ENCODE data around the gene MAPKAP1. TPM values are rescaled to one million over a fixed set of nuclear protein-coding genes. Genes with fewer than 3 reads are reported as not detected.
A peak's percentile ranks its signal among the peaks of the same experiment; 100 is the strongest.

Gene MAPKAP1
- total RNA-seq, 2 experiments from 2014 or later = 53.2 to 59.4 TPM

DNA sequence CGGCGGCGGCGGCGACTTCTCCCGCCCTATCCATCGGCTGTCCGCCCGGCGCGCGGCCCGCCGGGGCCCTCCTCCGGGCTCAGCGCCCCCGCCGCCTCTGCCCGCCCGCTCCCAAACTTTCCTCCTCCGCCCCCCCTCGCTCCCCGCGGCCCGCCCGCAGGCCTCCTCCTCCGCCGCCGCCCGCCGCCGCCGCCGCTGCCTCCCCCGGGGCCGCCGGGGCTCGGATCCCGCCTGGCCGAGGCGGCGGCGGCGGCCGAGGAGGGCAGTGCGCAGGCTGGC, 39.7 kb upstream of the MAPKAP1 start:
- DNase-seq = no peak
- Mint-ChIP-seq H3K27me3 (peaks cover 26% of the 10 kb centered on the region), H3K4me1 (peaks cover 26% of the 10 kb centered on the region), H3K36me3 (peaks cover 16% of the 10 kb centered on the region), H3K9me3 (ENCODE audit: low read depth) (no peaks in the 10 kb centered on the region), H3K4me3 (no peak overlapping the region), H3K27ac (no peak overlapping the region)
- ATAC-seq = peak; percentile 6
- CTCF ChIA-PET = interaction anchor here (1.4 kb wide), 1 partner anchor 339 kb away, joined by 6 read pairs; no protein-coding TSS in a partner anchor

DNA sequence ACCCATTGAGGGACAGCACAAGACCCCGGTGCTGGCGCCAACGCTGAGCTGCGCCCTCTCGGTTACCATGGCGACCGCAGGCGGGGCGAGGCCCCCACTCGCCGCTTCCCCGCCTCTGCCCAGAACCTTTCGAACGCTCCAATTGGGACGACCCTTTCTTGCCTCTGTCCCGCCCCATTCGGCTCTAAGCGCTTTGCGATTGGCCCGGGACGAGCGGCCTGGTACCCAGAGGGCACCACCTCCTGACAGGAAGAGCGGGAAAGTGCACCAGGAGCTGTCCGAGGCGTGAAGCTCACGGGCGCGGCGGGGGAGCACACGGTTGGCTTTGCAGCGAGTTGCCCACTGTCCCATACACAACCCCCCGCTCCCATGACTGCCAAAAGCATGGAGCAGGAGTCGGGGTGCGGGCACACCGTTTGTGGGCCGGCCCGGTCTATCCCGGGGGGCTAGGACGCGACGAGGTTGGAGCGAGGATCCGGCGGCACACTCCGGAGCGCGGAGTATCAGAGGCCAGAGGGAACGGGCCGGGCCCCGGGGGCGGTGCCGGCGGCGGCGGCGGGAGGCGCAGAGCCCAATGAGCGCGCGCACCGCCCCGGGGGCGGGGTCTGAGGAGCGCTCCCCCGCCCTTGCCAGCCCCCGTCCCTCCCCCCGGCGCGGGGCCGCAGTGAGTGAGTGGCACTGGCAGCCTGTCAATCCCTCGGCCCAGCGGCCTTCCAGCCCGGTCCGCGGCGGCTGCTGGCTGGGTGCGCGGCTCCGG, 39.2 kb upstream of the MAPKAP1 start:
- ATAC-seq = peak; percentile 86
- Mint-ChIP-seq H3K36me3 (peaks cover 14% of the 10 kb centered on the region), H3K4me1 (peaks cover 26% of the 10 kb centered on the region), H3K27me3 (peaks cover 29% of the 10 kb centered on the region), H3K9me3 (ENCODE audit: low read depth) (no peaks in the 10 kb centered on the region), H3K4me3 (peak overlapping the region; percentile 88), H3K27ac (peak overlapping the region; percentile 93)
- CTCF ChIA-PET = interaction anchor here (1.0 to 2.1 kb wide), 5 partner anchors 13 to 338 kb away, joined by 3 to 6 read pairs (median 4); partner anchors contain the start of gene MAPKAP1
- peak; percentile 96 for DNase-seq

DNA sequence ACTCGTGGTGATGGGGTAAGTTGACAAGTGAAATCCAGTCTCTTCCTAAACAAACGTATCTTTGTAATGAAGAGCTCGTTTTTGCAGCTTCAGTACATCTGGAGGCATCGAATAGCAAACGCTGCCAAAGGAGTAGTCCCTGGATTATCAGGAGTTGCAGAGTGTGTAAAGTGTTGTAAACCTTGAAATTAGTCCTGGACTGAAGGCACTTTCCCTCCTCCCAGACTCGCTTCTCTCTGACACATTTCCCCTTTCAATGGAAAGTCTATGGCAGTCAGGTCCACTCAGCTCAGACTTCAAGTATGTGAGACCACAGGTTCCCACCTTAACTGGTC, 38.6 kb upstream of the MAPKAP1 start:
- H3K27ac Mint-ChIP-seq = no peak overlapping the region
- peaks cover 24% of the 10 kb centered on the region for H3K4me1 Mint-ChIP-seq
- no peaks in the 10 kb centered on the region for H3K9me3 Mint-ChIP-seq (ENCODE audit: low read depth)
- CTCF ChIA-PET = interaction anchor here (1.0 to 2.1 kb wide), 5 partner anchors 14 to 338 kb away, joined by 3 to 6 read pairs (median 4); partner anchors contain the start of gene MAPKAP1
- H3K4me3 Mint-ChIP-seq = peak overlapping the region; percentile 88
- DNase-seq (no peak), ATAC-seq (no peak)
- peaks cover 29% of the 10 kb centered on the region for H3K27me3 Mint-ChIP-seq
- peaks cover 13% of the 10 kb centered on the region for H3K36me3 Mint-ChIP-seq

DNA sequence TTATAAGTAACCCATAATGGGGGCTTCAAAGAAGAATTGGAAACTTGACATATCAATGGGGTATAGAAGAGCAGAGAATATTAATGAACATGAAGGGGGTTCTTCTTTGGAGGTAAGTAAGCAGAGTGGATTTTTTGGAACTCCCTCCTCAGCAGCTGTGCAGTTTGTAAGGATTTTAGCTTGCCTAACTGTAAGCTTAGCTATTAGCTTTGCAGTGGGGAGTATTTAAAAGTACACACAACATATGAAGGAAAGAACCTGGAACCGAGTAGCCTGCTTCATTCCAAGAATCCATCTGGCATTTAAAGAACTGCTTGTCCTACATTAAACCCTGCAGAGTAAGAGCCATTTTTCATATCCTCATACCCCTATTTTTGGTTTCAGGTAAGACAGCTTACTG, 38.0 kb upstream of the MAPKAP1 start:
- Mint-ChIP-seq H3K27ac (no peak overlapping the region), H3K36me3 (peaks cover 10% of the 10 kb centered on the region), H3K27me3 (peaks cover 29% of the 10 kb centered on the region), H3K4me1 (peaks cover 22% of the 10 kb centered on the region), H3K4me3 (peak overlapping the region; percentile 88), H3K9me3 (ENCODE audit: low read depth) (no peaks in the 10 kb centered on the region)
- ATAC-seq (no peak), DNase-seq (no peak)
- CTCF ChIA-PET = interaction anchor here (1.3 to 2.1 kb wide), 3 partner anchors 14 to 337 kb away, joined by 3 to 6 read pairs (median 4); no protein-coding TSS in a partner anchor

DNA sequence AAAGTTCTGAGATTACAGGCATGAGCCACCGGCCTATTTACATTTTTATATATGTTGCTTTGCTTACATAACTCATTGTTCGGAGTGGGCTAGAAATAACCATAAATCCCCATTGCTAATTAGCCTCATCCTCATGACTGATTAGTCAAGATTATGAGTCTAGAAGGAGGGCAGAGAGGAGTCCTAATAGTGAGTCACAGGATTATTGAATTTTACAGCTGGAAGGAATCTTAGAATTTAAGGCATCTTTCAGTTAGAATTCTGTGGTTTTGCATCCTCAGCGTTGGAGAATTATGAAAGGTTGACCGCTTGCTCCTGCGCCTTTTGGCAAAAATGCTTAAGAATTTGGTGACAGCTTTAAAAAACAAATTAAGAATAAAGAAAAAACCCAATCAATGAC, 37.6 kb upstream of the MAPKAP1 start:
- Mint-ChIP-seq H3K4me3 (no peak overlapping the region), H3K27ac (no peak overlapping the region), H3K4me1 (peaks cover 22% of the 10 kb centered on the region), H3K9me3 (ENCODE audit: low read depth) (no peaks in the 10 kb centered on the region), H3K27me3 (peaks cover 29% of the 10 kb centered on the region), H3K36me3 (peaks cover 10% of the 10 kb centered on the region)
- CTCF ChIA-PET = interaction anchor here (2.1 kb wide), 1 partner anchor 15 kb away, joined by 4 read pairs; no protein-coding TSS in a partner anchor
- DNase-seq (no peak), ATAC-seq (no peak)

DNA sequence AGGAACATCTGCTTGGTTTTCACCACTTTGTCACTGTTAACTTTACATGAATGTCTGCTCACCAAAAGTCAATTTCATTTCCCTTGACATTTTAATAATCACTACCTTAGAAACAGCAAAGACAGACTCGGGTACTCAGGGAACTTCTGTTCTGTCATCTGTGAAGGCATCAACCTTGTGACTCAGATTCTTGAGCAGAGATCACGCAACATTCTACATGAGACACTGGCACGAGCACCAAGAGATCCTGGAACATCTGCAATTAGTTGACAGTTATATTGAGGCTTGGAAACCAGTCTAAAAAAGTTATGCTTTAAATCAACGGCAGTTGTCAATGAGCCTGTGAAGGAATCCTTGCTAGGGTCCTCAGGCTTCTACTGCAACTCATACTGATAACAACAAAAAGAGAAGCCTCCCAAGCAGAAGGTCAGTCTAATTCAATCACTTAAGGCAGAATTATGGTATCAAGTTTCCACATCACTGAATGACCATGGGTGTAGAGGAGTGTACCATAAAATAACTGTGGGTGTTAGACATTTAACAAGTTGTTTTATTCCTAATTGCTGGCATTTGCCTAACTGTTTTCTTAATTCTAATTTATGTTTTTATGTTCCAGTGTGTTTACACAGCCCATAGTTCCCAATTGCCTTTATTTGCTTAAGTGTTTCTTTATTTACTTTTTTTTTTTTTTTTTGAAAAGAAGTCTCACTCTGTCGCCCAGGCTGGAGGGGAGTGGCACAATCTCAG, 36.8 kb upstream of the MAPKAP1 start:
- Mint-ChIP-seq H3K27ac (no peak overlapping the region), H3K36me3 (peaks cover 4% of the 10 kb centered on the region), H3K9me3 (ENCODE audit: low read depth) (no peaks in the 10 kb centered on the region), H3K27me3 (peaks cover 29% of the 10 kb centered on the region), H3K4me1 (peaks cover 15% of the 10 kb centered on the region), H3K4me3 (no peak overlapping the region)
- DNase-seq = no peak
- no peak for ATAC-seq
- CTCF ChIA-PET = no interaction called here

DNA sequence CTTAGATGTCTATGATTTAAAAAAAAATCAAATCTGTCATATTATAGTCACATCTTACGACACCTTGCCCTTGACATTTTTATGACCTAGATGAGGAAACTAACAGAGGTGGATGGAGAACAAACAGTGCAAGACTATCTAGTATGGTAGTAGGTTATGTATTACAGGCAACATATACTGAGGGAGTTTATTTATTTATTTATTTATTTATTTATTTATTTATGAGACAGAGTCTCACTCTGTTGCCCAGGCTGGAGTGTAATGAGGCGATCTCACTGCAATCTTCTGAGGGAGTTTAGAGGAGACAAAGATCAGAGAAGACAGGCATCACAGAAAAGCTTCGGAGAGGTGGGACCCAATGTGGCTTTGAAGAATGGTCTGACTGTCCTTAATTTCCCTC, 35.6 kb upstream of the MAPKAP1 start:
- H3K4me1 Mint-ChIP-seq = peaks cover 9% of the 10 kb centered on the region
- peaks cover 29% of the 10 kb centered on the region for H3K27me3 Mint-ChIP-seq
- no peak overlapping the region for H3K4me3 Mint-ChIP-seq
- H3K27ac Mint-ChIP-seq = no peak overlapping the region
- no peaks in the 10 kb centered on the region for H3K36me3 Mint-ChIP-seq
- ATAC-seq = no peak
- CTCF ChIA-PET = no interaction called here
- DNase-seq = no peak
- no peaks in the 10 kb centered on the region for H3K9me3 Mint-ChIP-seq (ENCODE audit: low read depth)

DNA sequence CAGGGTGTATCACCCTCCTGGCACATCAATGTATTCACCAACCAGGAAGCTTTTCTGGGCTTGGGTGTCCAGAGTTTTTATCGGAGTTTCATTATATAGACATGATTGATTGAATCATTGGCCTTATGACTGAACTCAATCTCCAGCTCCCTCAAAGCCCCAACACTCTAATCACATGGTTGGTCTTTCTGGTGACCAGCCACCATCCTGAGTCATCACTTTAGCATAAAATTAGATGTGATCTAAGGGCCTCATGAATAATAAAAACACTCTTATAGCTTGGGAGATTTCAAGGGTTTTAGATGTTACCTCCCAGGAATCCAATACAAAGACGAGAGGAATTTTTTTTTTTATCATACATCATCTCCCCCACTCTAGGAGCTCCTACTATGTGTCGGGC, 32.4 kb upstream of the MAPKAP1 start:
- DNase-seq (no peak), ATAC-seq (no peak)
- Mint-ChIP-seq H3K27me3 (peaks cover 17% of the 10 kb centered on the region), H3K4me3 (no peak overlapping the region), H3K9me3 (ENCODE audit: low read depth) (no peaks in the 10 kb centered on the region), H3K27ac (no peak overlapping the region), H3K36me3 (no peaks in the 10 kb centered on the region), H3K4me1 (no peaks in the 10 kb centered on the region)
- CTCF ChIA-PET = no interaction called here

DNA sequence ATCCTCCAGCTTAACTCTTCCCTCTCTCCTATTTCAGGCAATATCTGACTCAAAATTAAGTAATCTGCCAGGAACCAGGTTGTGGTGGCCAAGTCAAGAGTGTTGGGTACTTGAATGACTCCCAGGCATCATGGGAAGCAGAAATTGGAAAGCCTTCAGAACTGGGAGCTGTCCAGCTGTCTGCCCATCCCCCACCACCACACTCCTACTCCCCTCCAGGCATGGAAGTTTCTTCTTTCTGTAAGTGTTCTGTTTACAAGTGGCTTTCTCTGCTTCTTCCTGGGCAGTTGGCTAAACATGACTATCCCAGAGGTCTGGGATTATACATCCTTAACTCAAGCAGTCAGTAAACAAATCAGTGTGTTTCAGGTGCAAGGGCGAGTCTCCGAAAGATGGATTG, 25.6 kb upstream of the MAPKAP1 start:
- no peak for ATAC-seq
- Mint-ChIP-seq H3K27me3 (peaks cover 5% of the 10 kb centered on the region), H3K9me3 (ENCODE audit: low read depth) (no peaks in the 10 kb centered on the region), H3K4me3 (no peak overlapping the region), H3K36me3 (no peaks in the 10 kb centered on the region), H3K4me1 (no peaks in the 10 kb centered on the region), H3K27ac (no peak overlapping the region)
- no peak for DNase-seq
- CTCF ChIA-PET = no interaction called here

DNA sequence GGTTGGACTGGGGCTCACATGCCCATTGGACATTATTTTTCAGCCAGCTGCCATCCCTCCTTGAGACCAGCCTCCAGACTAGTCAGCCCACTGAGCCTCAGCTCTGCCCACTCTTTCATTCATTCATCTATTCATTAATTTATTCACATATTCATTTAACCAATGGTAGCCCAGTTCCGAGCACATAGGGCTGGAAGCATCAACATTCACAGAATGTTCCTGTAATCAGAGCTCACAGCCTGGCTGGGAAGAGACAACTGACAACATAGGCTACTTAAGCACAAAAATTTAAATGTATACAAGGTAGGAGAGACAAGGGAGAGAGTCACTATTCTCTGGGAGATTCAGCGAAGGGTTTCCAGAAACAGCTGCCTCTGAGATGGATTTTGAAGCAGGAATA, 23.2 kb upstream of the MAPKAP1 start:
- Mint-ChIP-seq H3K27ac (no peak overlapping the region), H3K36me3 (no peaks in the 10 kb centered on the region), H3K9me3 (ENCODE audit: low read depth) (no peaks in the 10 kb centered on the region), H3K27me3 (peaks cover 7% of the 10 kb centered on the region), H3K4me1 (no peaks in the 10 kb centered on the region), H3K4me3 (no peak overlapping the region)
- CTCF ChIA-PET = no interaction called here
- ATAC-seq (no peak), DNase-seq (no peak)

DNA sequence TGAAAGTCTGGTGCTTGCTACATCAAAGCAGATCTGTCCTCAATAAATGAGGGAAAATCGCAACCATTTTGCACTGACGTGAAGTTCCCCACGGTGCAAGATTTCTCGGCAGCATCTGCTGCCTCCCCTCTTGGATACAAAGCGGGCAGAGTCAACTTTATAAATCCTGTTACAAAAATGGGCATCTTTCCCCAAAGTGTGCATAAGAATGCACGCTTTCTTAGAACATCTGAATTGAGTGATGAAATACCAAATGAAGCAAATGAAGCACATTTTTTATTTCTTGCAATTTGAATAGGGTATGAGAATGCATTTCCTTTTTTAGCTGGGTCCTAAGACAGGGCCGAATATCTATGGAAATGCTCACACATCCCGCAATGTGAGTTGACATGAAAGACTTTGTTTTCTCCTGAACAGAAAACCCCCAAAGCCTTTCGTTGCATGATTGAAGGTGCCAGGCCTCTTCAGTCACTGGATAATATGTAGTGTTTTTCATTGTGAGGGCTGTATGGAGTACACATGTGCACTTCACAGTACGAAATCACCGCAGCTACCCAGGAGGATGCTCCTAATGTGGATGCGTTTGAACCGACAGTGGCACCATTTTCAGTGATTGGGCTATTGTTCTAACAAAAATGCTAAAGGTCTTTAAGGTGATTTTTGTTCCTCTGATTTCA, 19.6 kb upstream of the MAPKAP1 start:
- no peaks in the 10 kb centered on the region for H3K9me3 Mint-ChIP-seq (ENCODE audit: low read depth)
- ATAC-seq (no peak), DNase-seq (no peak)
- no peak overlapping the region for H3K27ac Mint-ChIP-seq
- no peaks in the 10 kb centered on the region for H3K4me1 Mint-ChIP-seq
- H3K27me3 Mint-ChIP-seq = peaks cover 6% of the 10 kb centered on the region
- H3K36me3 Mint-ChIP-seq = no peaks in the 10 kb centered on the region
- no peak overlapping the region for H3K4me3 Mint-ChIP-seq
- CTCF ChIA-PET = no interaction called here

DNA sequence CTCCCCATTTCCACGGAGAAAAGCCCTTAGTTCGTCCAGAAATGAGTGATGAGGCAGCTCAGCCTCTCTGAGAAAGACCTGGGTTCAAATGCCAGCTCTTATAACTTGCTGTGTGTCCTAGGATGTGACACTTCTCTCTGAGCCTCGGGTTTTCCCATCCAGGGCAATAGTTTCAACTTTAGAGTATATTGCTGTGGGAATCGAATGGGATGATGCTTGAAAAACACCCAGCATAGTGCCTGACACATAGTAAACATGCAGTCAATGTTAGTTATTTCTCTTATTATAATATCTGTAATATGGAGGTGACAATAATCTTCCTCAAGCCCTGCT, 430 bp upstream of the MAPKAP1 start:
- H3K9me3 Mint-ChIP-seq (ENCODE audit: low read depth) = no peaks in the 10 kb centered on the region
- CTCF ChIA-PET = interaction anchor here (1.0 to 1.5 kb wide), 6 partner anchors 18 to 692 kb away, joined by 3 to 5 read pairs (median 4); no protein-coding TSS in a partner anchor
- ATAC-seq = no peak

DNA sequence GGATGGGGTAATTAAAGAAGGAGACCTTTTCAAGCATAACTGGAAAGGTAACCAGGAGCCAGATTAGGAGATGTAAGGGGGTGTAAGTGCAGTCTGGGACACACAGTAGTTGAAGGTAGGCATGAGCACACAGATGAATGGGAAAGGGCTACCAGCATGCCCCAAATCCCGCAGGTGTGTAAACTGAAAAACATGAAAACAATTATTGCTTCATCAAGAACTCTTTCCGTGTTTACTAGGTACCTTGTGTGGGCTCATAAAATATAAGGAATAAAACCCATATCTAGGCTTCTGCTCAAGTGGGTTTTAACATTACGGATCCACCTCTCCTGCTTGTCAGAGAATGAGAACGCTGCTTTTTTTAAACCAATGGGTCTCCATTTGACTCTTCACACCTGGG, 1.1 kb downstream of the MAPKAP1 start:
- Mint-ChIP-seq H3K4me3 (peak overlapping the region; percentile 81), H3K27ac (peak overlapping the region; percentile 75), H3K4me1 (peaks cover 42% of the 10 kb centered on the region), H3K36me3 (peaks cover 2% of the 10 kb centered on the region), H3K27me3 (no peaks in the 10 kb centered on the region), H3K9me3 (ENCODE audit: low read depth) (no peaks in the 10 kb centered on the region)
- no peak for DNase-seq
- CTCF ChIA-PET = no interaction called here
- ATAC-seq = no peak

More for the DNA sequence above, 430 bp upstream of the MAPKAP1 start:
- H3K4me1 Mint-ChIP-seq = peaks cover 34% of the 10 kb centered on the region
- H3K27me3 Mint-ChIP-seq = no peaks in the 10 kb centered on the region
- no peak for DNase-seq
- peak overlapping the region; percentile 81 for H3K4me3 Mint-ChIP-seq
- H3K36me3 Mint-ChIP-seq = peaks cover 2% of the 10 kb centered on the region
- H3K27ac Mint-ChIP-seq = peak overlapping the region; percentile 74

DNA sequence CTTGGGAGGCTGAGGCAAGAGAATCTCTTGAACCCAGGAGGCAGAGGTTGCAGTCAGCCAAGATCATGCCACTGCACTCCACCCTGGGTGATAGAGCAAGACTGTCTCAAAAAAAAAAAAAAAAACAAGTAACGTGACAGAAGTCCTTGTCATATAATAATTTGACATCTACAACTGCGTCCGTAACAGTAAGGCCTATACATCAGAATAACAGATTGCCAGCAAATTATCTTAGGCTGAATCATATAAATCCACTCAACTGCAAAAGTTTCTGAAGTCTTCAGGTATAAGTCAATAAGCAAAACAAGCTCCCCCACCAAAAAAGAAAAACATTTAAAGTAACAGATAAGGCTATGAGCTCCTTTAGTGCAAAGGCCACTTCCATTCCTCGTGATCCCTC, 3.3 kb downstream of the MAPKAP1 start:
- Mint-ChIP-seq H3K4me3 (no peak overlapping the region), H3K4me1 (peaks cover 45% of the 10 kb centered on the region), H3K9me3 (ENCODE audit: low read depth) (no peaks in the 10 kb centered on the region), H3K27me3 (no peaks in the 10 kb centered on the region), H3K27ac (no peak overlapping the region), H3K36me3 (peaks cover 2% of the 10 kb centered on the region)
- CTCF ChIA-PET = no interaction called here
- DNase-seq (no peak), ATAC-seq (no peak)

Data from activated CD8-positive, alpha-beta memory T cell treated with anti-CD3 and anti-CD28 coated beads, Interleukin-2, amount 10 ng/mL, durations not matched to agents 7 days and 5 days (primary cell).